H9 (cell line): ENCODE results near the gene PRCC. TPM values are rescaled to one million over a fixed set of nuclear protein-coding genes. Genes with fewer than 3 reads are reported as not detected.

Experiments
- DNase-seq: peaks from one replicate; pipeline ENCODE4 v3.0.0-alpha.2; 2017
- H2AFZ ChIP-seq: one replicate; pipeline ENCODE4 v1.6.1; 2013; ENCODE audit warnings: mild to moderate bottlenecking, low read length, control low read depth, moderate library complexity
- H2AK5ac ChIP-seq: 2 replicates; pipeline ENCODE4 v1.6.1; 2013; ENCODE audit warnings: low read length, control low read depth, mixed read lengths; ENCODE audit not compliant: insufficient read length
- H2BK120ac ChIP-seq: one replicate; pipeline ENCODE4 v1.6.1; 2013; ENCODE audit warnings: low read depth, mild to moderate bottlenecking, low read length, control low read depth, inconsistent platforms; ENCODE audit not compliant: poor library complexity, severe bottlenecking
- H2BK12ac ChIP-seq: 2 replicates; pipeline ENCODE4 v1.6.1; 2013; ENCODE audit warnings: low read length, control low read depth, mixed read lengths, low read depth; ENCODE audit not compliant: insufficient read length
- H2BK15ac ChIP-seq: 2 replicates; pipeline ENCODE4 v1.6.1; 2013; ENCODE audit warnings: low read depth, low read length, control low read depth
- H2BK20ac ChIP-seq: one replicate; pipeline ENCODE4 v1.6.1; 2013; ENCODE audit warnings: low read depth, mild to moderate bottlenecking, low read length, control low read depth, inconsistent platforms; ENCODE audit not compliant: poor library complexity, severe bottlenecking
- H2BK5ac ChIP-seq: 2 replicates; pipeline ENCODE4 v1.6.1; 2013; ENCODE audit warnings: low read length, control low read depth, mixed read lengths; ENCODE audit not compliant: insufficient read length
- H3K14ac ChIP-seq: 2 replicates; pipeline ENCODE4 v1.6.1; 2013; ENCODE audit warnings: low read length, control low read depth; ENCODE audit not compliant: insufficient read depth
- H3K18ac ChIP-seq: 2 replicates; pipeline ENCODE4 v1.6.1; 2013; ENCODE audit warnings: low read depth, mild to moderate bottlenecking, mixed read lengths, low read length, control low read depth; ENCODE audit not compliant: insufficient read length
- H3K23ac ChIP-seq: 2 replicates; pipeline ENCODE4 v1.6.1; 2013; ENCODE audit warnings: low read length, control low read depth, mixed read lengths, low read depth; ENCODE audit not compliant: insufficient read length
- H3K23me2 ChIP-seq: 2 replicates; pipeline ENCODE4 v1.6.1; 2013; ENCODE audit warnings: low read depth, mild to moderate bottlenecking, mixed read lengths, low read length, control low read depth; ENCODE audit not compliant: insufficient read length, poor library complexity, severe bottlenecking
- H3K27ac ChIP-seq: 2 replicates; pipeline ENCODE4 v1.5.1; 2013; ENCODE audit warnings: low read length, control low read depth, mixed read lengths, low read depth; ENCODE audit not compliant: insufficient read length
- H3K27me3 ChIP-seq: 2 replicates; pipeline ENCODE4 v1.6.1; 2013; ENCODE audit warnings: low read length, control low read depth, inconsistent platforms; ENCODE audit not compliant: insufficient read depth
- H3K4ac ChIP-seq: 2 replicates; pipeline ENCODE4 v1.6.1; 2013; ENCODE audit warnings: low read depth, mild to moderate bottlenecking, control low read depth, inconsistent platforms, low read length, moderate library complexity
- H3K4me1 ChIP-seq: 2 replicates; pipeline ENCODE4 v1.6.1; 2013; ENCODE audit warnings: low read length, control low read depth, inconsistent platforms; ENCODE audit not compliant: insufficient read depth
- H3K4me2 ChIP-seq: 2 replicates; pipeline ENCODE4 v1.6.1; 2013; ENCODE audit warnings: low read length, control low read depth, mixed read lengths; ENCODE audit not compliant: insufficient read length, insufficient read depth
- H3K56ac ChIP-seq: 2 replicates; pipeline ENCODE4 v1.6.1; 2013; ENCODE audit warnings: low read depth, mild to moderate bottlenecking, mixed read lengths, low read length, control low read depth; ENCODE audit not compliant: insufficient read length
- H3K79me1 ChIP-seq: 2 replicates; pipeline ENCODE4 v1.6.1; 2013; ENCODE audit warnings: low read depth, mild to moderate bottlenecking, moderate library complexity, low read length, control low read depth, inconsistent platforms; ENCODE audit not compliant: insufficient read depth, poor library complexity, severe bottlenecking
- H3K79me2 ChIP-seq: 2 replicates; pipeline ENCODE4 v1.6.1; 2013; ENCODE audit warnings: low read length, control low read depth, inconsistent platforms; ENCODE audit not compliant: insufficient read depth
- H3K9ac ChIP-seq: 2 replicates; pipeline ENCODE4 v1.6.1; 2013; ENCODE audit warnings: low read length, control low read depth, mixed read lengths; ENCODE audit not compliant: insufficient read length; ENCODE audit errors: extremely low read depth
- H3K9me3 ChIP-seq: one replicate; pipeline ENCODE4 v1.6.1; 2013; ENCODE audit warnings: low read depth, low read length, inconsistent platforms; ENCODE audit not compliant: control insufficient read depth
- H3T11ph ChIP-seq: one replicate; pipeline ENCODE4 v1.6.1; 2013; ENCODE audit warnings: mild to moderate bottlenecking, low read length, control low read depth, inconsistent platforms
- H4K20me1 ChIP-seq: one replicate; pipeline ENCODE4 v1.6.1; 2013; ENCODE audit not compliant: control insufficient read depth, insufficient read length, insufficient read depth
- H4K5ac ChIP-seq: 2 replicates; pipeline ENCODE4 v1.6.1; 2013; ENCODE audit warnings: low read depth, mild to moderate bottlenecking, mixed read lengths, low read length, control low read depth; ENCODE audit not compliant: insufficient read length
- H4K8ac ChIP-seq: replicated peaks from 2 replicates; pipeline ENCODE4 v1.6.1; 2013; ENCODE audit warnings: low read length, control low read depth, mixed read lengths, low read depth; ENCODE audit not compliant: insufficient read length
- H4K91ac ChIP-seq: 2 replicates; pipeline ENCODE4 v1.6.1; 2013; ENCODE audit warnings: low read depth, mild to moderate bottlenecking, moderate library complexity, mixed read lengths, low read length, control low read depth; ENCODE audit not compliant: insufficient read length
- H3K27ac Mint-ChIP-seq, 3 experiments: 2 replicates in 2 of 3; 3 replicates in 1 of 3; pipeline ENCODE4 v1.8.0; 2020 to 2021; ENCODE audit warnings: mixed read lengths in 3 of 3, mild to moderate bottlenecking in 1 of 3, moderate library complexity in 1 of 3
- H3K27me3 Mint-ChIP-seq: 2 replicates; pipeline ENCODE4 v1.8.0; 2021; ENCODE audit warnings: low read depth, mild to moderate bottlenecking, moderate library complexity, mixed read lengths
- H3K36me3 Mint-ChIP-seq, 3 experiments: 2 replicates in 2 of 3; 3 replicates in 1 of 3; pipeline ENCODE4 v1.8.0; 2020 to 2021; ENCODE audit warnings: low read depth in 3 of 3, mixed read lengths in 3 of 3; ENCODE audit not compliant: insufficient read depth in 1 of 3
- H3K4me1 Mint-ChIP-seq, 2 experiments: 2 replicates each; pipeline ENCODE4 v1.8.0; 2020; ENCODE audit warnings: mixed read lengths in 2 of 2
- H3K4me3 Mint-ChIP-seq, 2 experiments: 2 replicates in 1 of 2; 3 replicates in 1 of 2; pipeline ENCODE4 v1.8.0; 2020 to 2021; ENCODE audit warnings: mild to moderate bottlenecking in 2 of 2, mixed read lengths in 2 of 2, moderate library complexity in 1 of 2
- H3K9me3 Mint-ChIP-seq, 2 experiments: 2 replicates in 1 of 2; 3 replicates in 1 of 2; pipeline ENCODE4 v1.8.0; 2020; ENCODE audit warnings: mild to moderate bottlenecking in 2 of 2, mixed read lengths in 2 of 2, moderate library complexity in 1 of 2
- CTCF ChIP-seq: fragments of 200-600 bp; sonication (generic); conservative IDR thresholded peaks from 3 replicates; pipeline ENCODE4 v1.8.0; 2021; ENCODE audit warnings: antibody characterized with exemption, mild to moderate bottlenecking
- WGBS: extraction: QIAGEN DNeasy Blood & Tissue Kit; methylation state at CpG from one replicate; pipeline ENCODE4 v1.1.7; 2013; ENCODE audit warnings: missing lambda C conversion rate, low lambda C conversion rate, mixed read lengths; ENCODE audit not compliant: insufficient read length; ENCODE audit errors: extremely low coverage; 5-methylcytosine and 5-hydroxymethylcytosine counted together
- total RNA-seq: library from RNA; stranded (reverse); gene quantifications from 2 replicates; pipeline ENCODE4 v1.2.1, GENCODE V29; 2021

The PRCC gene
- total RNA-seq, 1 experiment from 2014 or later = 129 TPM

DNA sequence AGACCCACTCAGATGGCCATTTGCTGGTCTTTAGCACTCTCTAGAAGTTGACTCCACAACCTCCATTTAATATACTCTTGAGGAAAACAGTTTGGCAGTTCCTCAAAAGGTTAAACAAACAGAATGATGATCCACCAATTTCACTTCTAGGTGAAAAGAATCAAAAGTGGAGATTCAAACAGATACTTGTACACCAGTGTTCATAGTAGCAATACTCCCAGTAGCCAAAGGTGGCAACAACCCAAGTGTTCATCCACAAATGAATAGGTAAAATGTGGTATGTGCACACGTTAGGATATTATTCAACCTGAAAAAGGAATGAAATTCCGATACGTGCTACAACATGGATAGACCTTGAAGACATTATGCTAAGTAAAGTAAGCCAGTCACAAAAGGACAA, 6.3 kb downstream of the PRCC start:
- Histone ChIP-seq H3K9ac (no peak overlapping the region), H2AK5ac (no peak overlapping the region), H2BK20ac (no peak overlapping the region), H4K8ac (no peak overlapping the region), H3K4me2 (no peak overlapping the region), H4K20me1 (no peaks in the 10 kb centered on the region), H4K5ac (no peak overlapping the region), H3K79me1 (peaks cover 22% of the 10 kb centered on the region), H2BK5ac (no peak overlapping the region), H2BK120ac (no peak overlapping the region), H3K79me2 (peaks cover 39% of the 10 kb centered on the region), H3K27me3 (no peaks in the 10 kb centered on the region), H2BK15ac (no peak overlapping the region), H3K14ac (no peak overlapping the region), H3K4ac (no peak overlapping the region), H4K91ac (no peak overlapping the region), H3K23me2 (peaks cover 5% of the 10 kb centered on the region), H3K18ac (no peak overlapping the region), H3K27ac (no peak overlapping the region), H3K4me1 (no peaks in the 10 kb centered on the region), H3T11ph (no peak overlapping the region), H3K9me3 (no peaks in the 10 kb centered on the region), H2BK12ac (no peak overlapping the region), H2AFZ (no peak overlapping the region), H3K23ac (no peak overlapping the region), H3K56ac (no peak overlapping the region)
- Mint-ChIP-seq H3K4me1 (peaks cover 21 to 30% of the 10 kb centered on the region in 2 experiments), H3K4me3 (no peak overlapping the region), H3K36me3 (peaks cover 14 to 44% (median 27%) of the 10 kb centered on the region in 3 experiments), H3K27ac (no peak overlapping the region), H3K9me3 (no peaks in the 10 kb centered on the region), H3K27me3 (no peaks in the 10 kb centered on the region)
- DNase-seq = no peak
- peak; percentile 28; the same call in 2 of the 3 replicates for TF ChIP-seq CTCF
- WGBS = no CpG with 5 or more reads among the region's 3 CpGs
